GM23248 (cell line): ENCODE measurements around the gene CEP112. TPM values are rescaled to one million over a fixed set of nuclear protein-coding genes. Genes with fewer than 3 reads are reported as not detected.
A peak's percentile ranks its signal among the peaks of the same experiment; 100 is the strongest.
"Not testable (repeated sequence)": the region's sequence is repeated elsewhere in the genome, so short reads cannot be mapped to it uniquely, and the experiment has no call there.

Experiments
- DNase-seq: peaks from one replicate; pipeline ENCODE4 v3.0.0-alpha.2; 2015
- H2AFZ ChIP-seq: fragments of 200-600 bp; sonication (generic); 2 replicates; pipeline ENCODE4 v1.6.1; 2016; ENCODE audit warnings: antibody characterized with exemption
- H3F3A ChIP-seq: fragments of 200-600 bp; sonication (generic); 2 replicates; pipeline ENCODE4 v1.6.1; 2016; ENCODE audit warnings: mild to moderate bottlenecking, antibody characterized with exemption, mixed run types; ENCODE audit not compliant: insufficient read depth
- H3K27ac ChIP-seq: fragments of 200-600 bp; sonication (generic); 2 replicates; pipeline ENCODE4 v1.5.1; 2016; ENCODE audit warnings: mild to moderate bottlenecking
- H3K27me3 ChIP-seq: fragments of 200-600 bp; sonication (generic); replicated peaks from 2 replicates; pipeline ENCODE4 v1.6.1; 2016; ENCODE audit warnings: mild to moderate bottlenecking; ENCODE audit not compliant: insufficient read depth
- H3K36me3 ChIP-seq: fragments of 200-600 bp; sonication (generic); 2 replicates; pipeline ENCODE4 v1.6.1; 2016; ENCODE audit warnings: low read depth, mild to moderate bottlenecking
- H3K4me1 ChIP-seq: fragments of 200-600 bp; sonication (generic); 2 replicates; pipeline ENCODE4 v1.6.1; 2016; ENCODE audit warnings: mild to moderate bottlenecking; ENCODE audit not compliant: insufficient read depth
- H3K4me2 ChIP-seq: fragments of 200-600 bp; sonication (generic); one replicate; pipeline ENCODE4 v1.6.1; 2016; ENCODE audit warnings: mild to moderate bottlenecking; ENCODE audit not compliant: unreplicated experiment
- H3K4me3 ChIP-seq: fragments of 200-600 bp; sonication (generic); 2 replicates; pipeline ENCODE4 v1.5.1; 2016; ENCODE audit warnings: mild to moderate bottlenecking
- H3K79me2 ChIP-seq: fragments of 200-600 bp; sonication (generic); 2 replicates; pipeline ENCODE4 v1.6.1; 2016; ENCODE audit warnings: mild to moderate bottlenecking; ENCODE audit not compliant: insufficient read depth
- H3K9ac ChIP-seq: fragments of 200-600 bp; sonication (generic); 2 replicates; pipeline ENCODE4 v1.6.1; 2016; ENCODE audit warnings: mild to moderate bottlenecking
- H3K9me2 ChIP-seq: fragments of 200-600 bp; sonication (generic); 2 replicates; pipeline ENCODE4 v1.6.1; 2016; ENCODE audit warnings: mixed run types, mild to moderate bottlenecking, moderate library complexity; ENCODE audit not compliant: insufficient read depth
- H3K9me3 ChIP-seq: fragments of 200-600 bp; sonication (generic); one replicate; pipeline ENCODE4 v1.6.1; 2017; ENCODE audit warnings: low read depth
- H4K20me1 ChIP-seq: fragments of 200-600 bp; sonication (generic); 2 replicates; pipeline ENCODE4 v1.6.0; 2016; ENCODE audit not compliant: insufficient read depth
- EZH2 ChIP-seq: fragments of 200-600 bp; sonication (generic); IDR thresholded peaks from 2 replicates; pipeline ENCODE4 v1.6.1; 2018; ENCODE audit warnings: antibody characterized with exemption, mild to moderate bottlenecking; ENCODE audit not compliant: insufficient read depth, poor library complexity, severe bottlenecking
- EZH2phosphoT487 ChIP-seq: fragments of 200-600 bp; sonication (generic); IDR thresholded peaks from 2 replicates; pipeline ENCODE4 v1.6.1; 2018; ENCODE audit warnings: antibody characterized with exemption, moderate library complexity, mild to moderate bottlenecking, low read depth; ENCODE audit not compliant: insufficient read depth
- WGBS, 2 experiments: methylation state at CpG; one replicate each; pipeline ENCODE4 v1.1.6; 2015 to 2017; ENCODE audit warnings: low lambda C conversion rate in 2 of 2, low coverage in 1 of 2; ENCODE audit errors: missing lambda C conversion rate in 2 of 2; 5-methylcytosine and 5-hydroxymethylcytosine counted together
- in situ Hi-C: fragments of 300-500 bp; cut with MboI; formaldehyde crosslinking; loops from 2 replicates; pipeline ENCODE4 v1.15.0; 2020
- polyA plus RNA-seq: library from polyadenylated mRNA; unstranded; fragments of >200 nt; fragmentation: Nextera tagmentation; extraction: Ambion mirVana; gene quantifications from 2 replicates; pipeline ENCODE4 v1.2.1, GENCODE V29; 2016
- total RNA-seq: library from RNA; depleted of rRNA; stranded (reverse); fragments of >200 nt; shearing (Covaris generic); gene quantifications from 2 replicates; pipeline ENCODE4 v1.2.3, GENCODE V29; 2014

CEP112 gene
- total and polyA plus RNA-seq, 2 experiments from 2014 or later, result 8.1 to 14.8 TPM

DNA sequence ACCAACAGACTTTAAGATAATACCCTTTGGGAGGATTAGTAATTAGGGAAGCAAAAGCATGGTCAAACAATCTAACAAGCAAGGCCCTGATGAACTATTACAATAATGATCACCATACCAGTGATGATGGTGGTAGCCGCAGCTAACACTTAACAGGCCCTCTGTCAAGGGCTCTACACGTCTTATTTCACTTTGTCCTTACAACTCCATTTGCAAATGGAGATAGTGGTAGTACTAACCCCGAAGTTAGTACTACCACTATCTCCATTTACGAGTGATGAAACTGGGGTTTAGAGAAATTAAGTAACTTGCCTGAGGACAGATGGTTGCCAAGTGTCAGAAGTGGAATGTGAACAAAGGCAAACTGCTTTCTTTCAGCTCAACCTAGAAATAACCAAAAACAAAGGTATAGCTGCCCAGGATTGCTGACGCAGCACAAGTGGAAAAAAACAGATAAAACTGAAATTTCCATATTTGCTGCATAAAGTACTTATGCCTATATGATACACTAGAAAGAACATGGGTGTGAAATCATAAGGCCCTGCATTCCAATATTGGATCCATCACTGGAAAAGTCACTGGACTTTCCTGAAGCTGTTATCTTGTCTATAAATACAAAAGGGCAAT lies 24.6 kb downstream of the CEP112 start:
- Histone ChIP-seq H3K27me3 (no peaks in the 10 kb centered on the region), H3K27ac (no peak overlapping the region), H3K79me2 (no peaks in the 10 kb centered on the region), H3F3A (no peaks in the 10 kb centered on the region), H3K9me3 (no peaks in the 10 kb centered on the region), H3K4me3 (no peak overlapping the region), H3K36me3 (no peaks in the 10 kb centered on the region), H3K4me2 (no peak overlapping the region), H3K9me2 (no peaks in the 10 kb centered on the region), H2AFZ (no peak overlapping the region), H3K4me1 (no peaks in the 10 kb centered on the region), H3K9ac (no peak overlapping the region), H4K20me1 (no peaks in the 10 kb centered on the region)
- in situ Hi-C loops, result loop anchor here (10.0 to 25.0 kb wide), 2 partner anchors 605 to 873 kb away; partner anchors contain the start of gene AXIN2
- 48% methylated on average over 5 of the region's 5 CpGs for WGBS, 2 experiments
- DNase-seq, result no peak
- no peak for TF ChIP-seq EZH2
- TF ChIP-seq EZH2phosphoT487, result no peak

DNA sequence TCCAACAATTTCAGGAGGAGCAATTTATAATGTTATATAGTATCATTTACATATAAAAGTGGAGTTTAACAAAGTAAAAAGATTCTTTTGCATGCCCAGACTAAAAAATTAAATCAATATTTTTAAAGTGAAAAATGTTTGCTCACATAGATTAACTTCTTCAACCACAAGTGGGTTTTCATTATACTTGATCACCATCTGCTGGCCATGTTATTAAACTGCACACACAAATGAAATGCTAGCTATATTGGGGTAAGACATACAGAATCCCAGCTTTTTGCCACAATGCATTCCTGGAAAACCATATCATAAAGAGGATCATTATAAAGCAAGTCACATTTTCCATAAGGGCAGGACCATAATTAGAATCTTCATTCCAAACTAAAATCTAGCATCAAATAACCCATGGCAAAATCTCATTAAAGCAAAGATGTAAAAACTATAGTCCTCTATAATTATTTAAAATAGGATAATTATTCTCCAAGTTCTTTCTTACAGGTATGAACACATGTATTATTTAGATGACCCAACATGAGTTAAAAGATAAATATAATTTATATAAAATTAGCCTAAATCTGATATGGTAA lies 26.3 kb downstream of the CEP112 start:
- H3K9ac ChIP-seq, result no peak overlapping the region
- no peaks in the 10 kb centered on the region for H3K9me2 ChIP-seq
- DNase-seq, result peak; percentile 66
- H3K79me2 ChIP-seq, result no peaks in the 10 kb centered on the region
- H3K27ac ChIP-seq, result no peak overlapping the region
- H2AFZ ChIP-seq, result no peak overlapping the region
- H3K4me2 ChIP-seq, result no peak overlapping the region
- no peak for TF ChIP-seq EZH2phosphoT487
- TF ChIP-seq EZH2, result no peak
- H3F3A ChIP-seq, result no peaks in the 10 kb centered on the region
- no peaks in the 10 kb centered on the region for H3K27me3 ChIP-seq
- no peaks in the 10 kb centered on the region for H3K9me3 ChIP-seq
- no peaks in the 10 kb centered on the region for H3K4me1 ChIP-seq
- no peaks in the 10 kb centered on the region for H4K20me1 ChIP-seq
- in situ Hi-C loops, result loop anchor here (10.0 to 25.0 kb wide), 2 partner anchors 603 to 871 kb away; partner anchors contain the start of gene AXIN2
- H3K36me3 ChIP-seq, result no peaks in the 10 kb centered on the region
- no peak overlapping the region for H3K4me3 ChIP-seq

DNA sequence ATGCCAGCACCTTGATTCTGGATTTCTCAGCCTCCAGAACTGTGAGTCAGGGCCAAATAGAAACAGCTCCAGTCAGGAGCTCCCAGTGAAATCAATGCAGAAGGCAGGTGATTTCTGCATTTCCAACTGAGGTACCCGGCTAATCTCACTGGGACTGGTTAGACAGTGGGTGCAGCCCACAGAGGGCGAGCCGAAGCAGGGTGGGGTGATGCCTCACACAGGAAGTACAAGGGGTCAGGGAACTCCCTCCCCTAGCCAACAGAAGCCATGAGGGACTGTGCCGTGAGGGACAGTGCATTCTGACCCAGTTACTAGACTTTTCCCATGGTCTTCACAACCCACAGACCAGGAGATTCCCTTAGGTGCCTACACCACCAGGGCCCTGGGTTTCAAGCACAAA lies 36.9 kb downstream of the CEP112 start:
- not testable (repeated sequence) for H3K9ac ChIP-seq, H4K20me1 ChIP-seq, H3K27ac ChIP-seq, H3K36me3 ChIP-seq, DNase-seq, H3K27me3 ChIP-seq, H3K9me2 ChIP-seq, H3F3A ChIP-seq, H3K79me2 ChIP-seq, H3K4me1 ChIP-seq, H3K4me3 ChIP-seq, H2AFZ ChIP-seq, H3K9me3 ChIP-seq, H3K4me2 ChIP-seq
- WGBS, 2 experiments, result 90 to 95% methylated on average over 4 of the region's 4 CpGs
- in situ Hi-C loops, result loop anchor here (25.0 kb wide), 1 partner anchor 593 kb away; the partner anchor contains the start of gene AXIN2

DNA sequence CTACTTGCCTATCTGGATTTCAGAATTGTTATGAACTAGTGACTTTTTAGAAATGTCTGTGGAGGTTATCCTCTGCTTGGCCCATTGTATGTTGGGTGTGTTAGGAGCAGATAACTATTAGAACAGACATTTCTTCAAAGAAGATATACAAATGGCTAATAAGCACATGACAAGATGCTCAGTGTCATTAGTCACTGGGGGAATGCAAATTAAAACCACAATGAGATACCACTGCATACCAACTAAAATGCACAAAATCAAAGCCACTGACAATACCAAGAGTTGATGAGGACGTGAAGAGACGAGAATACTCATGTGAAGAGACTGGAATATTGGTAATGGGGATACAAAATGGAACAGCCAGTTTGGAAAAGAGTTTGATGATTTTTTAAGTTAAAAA lies 39.2 kb downstream of the CEP112 start:
- peaks cover 8% of the 10 kb centered on the region for H3K4me1 ChIP-seq
- DNase-seq, result peak; percentile 34
- no peaks in the 10 kb centered on the region for H3K79me2 ChIP-seq
- WGBS, 2 experiments, result 18 to 25% methylated on average over 2 of the region's 2 CpGs
- H3K9ac ChIP-seq, result no peak overlapping the region
- in situ Hi-C loops, result loop anchor here (25.0 kb wide), 1 partner anchor 590 kb away; the partner anchor contains the start of gene AXIN2
- H3K27ac ChIP-seq, result no peak overlapping the region
- no peaks in the 10 kb centered on the region for H3K9me3 ChIP-seq
- no peaks in the 10 kb centered on the region for H3K36me3 ChIP-seq
- H4K20me1 ChIP-seq, result no peaks in the 10 kb centered on the region
- no peaks in the 10 kb centered on the region for H3K9me2 ChIP-seq
- H3K4me2 ChIP-seq, result no peak overlapping the region
- no peaks in the 10 kb centered on the region for H3K27me3 ChIP-seq
- no peak overlapping the region for H3K4me3 ChIP-seq
- peaks cover 7% of the 10 kb centered on the region; the same call in 1 of the 2 replicates for H3F3A ChIP-seq
- TF ChIP-seq EZH2phosphoT487, result no peak
- TF ChIP-seq EZH2, result no peak
- H2AFZ ChIP-seq, result no peak overlapping the region
